ENCODE measurements around the gene HECW1. TPM values are rescaled to one million over a fixed set of nuclear protein-coding genes. Genes with fewer than 3 reads are reported as not detected.

The HECW1 gene
- total and polyA plus RNA-seq, 2 of the 8 experiments (the other 6 are each of a cell fraction or from before 2014, with no cell fraction given), result 2.9 to 12.7 TPM

GRCh38 chr7:43234073-43234472, 121.6 kb downstream of the HECW1 start:
- Histone ChIP-seq H3K4me3 (ENCODE audit: extremely low read depth in 1 of 4, insufficient read depth in 2 of 4, low read depth in 3 of 4, low read length in 4 of 4) (no peak overlapping the region), H2BK20ac (ENCODE audit: low read length) (peak overlapping the region; percentile 64; the same call in 1 of the 2 replicates), H3K4me2 (ENCODE audit: insufficient read depth in 1 of 2, low read depth in 2 of 2, low read length in 2 of 2) (no peak overlapping the region), H4K5ac (ENCODE audit: insufficient read length, low read depth, low read length) (no peak overlapping the region), H4K8ac (ENCODE audit: extremely low read depth, insufficient read depth, low read length) (no peak overlapping the region), H2AK5ac (ENCODE audit: low read depth, low read length) (no peak overlapping the region), H3K9me3 (ENCODE audit: insufficient read depth in 2 of 2, low read depth in 1 of 2, low read length in 1 of 2) (no peaks in the 10 kb centered on the region), H3K56ac (replicated peaks; ENCODE audit: insufficient read length, low read depth, low read length) (no peak overlapping the region), H3K79me1 (ENCODE audit: low read depth, low read length) (no peaks in the 10 kb centered on the region; the same call in 1 of the 2 replicates), H4K20me1 (replicated peaks in 1 of 2; ENCODE audit: control insufficient read depth in 1 of 2, insufficient read depth in 2 of 2, low read length in 2 of 2) (no peaks in the 10 kb centered on the region), H2BK15ac (ENCODE audit: low read length) (no peak overlapping the region), H3K18ac (ENCODE audit: extremely low read depth, low read length) (no peak overlapping the region), H3K79me2 (ENCODE audit: control insufficient read depth in 1 of 2, insufficient read depth in 2 of 2, low read length in 2 of 2) (no peaks in the 10 kb centered on the region), H3K23ac (ENCODE audit: insufficient read length) (no peak overlapping the region), H4K91ac (replicated peaks; ENCODE audit: insufficient read length, low read length) (no peak overlapping the region), H3K4ac (replicated peaks; ENCODE audit: insufficient read length, low read depth, low read length) (no peak overlapping the region), H2BK120ac (replicated peaks; ENCODE audit: low read depth, low read length) (no peak overlapping the region), H2BK12ac (ENCODE audit: low read depth, low read length) (peak overlapping the region; percentile 33; the same call in 1 of the 2 replicates), H3K36me3 (ENCODE audit: control insufficient read depth in 2 of 4, insufficient read depth in 4 of 4, low read length in 3 of 4) (no peaks in the 10 kb centered on the region), H3K27ac (ENCODE audit: low read depth, low read length) (no peak overlapping the region), H3K27me3 (replicated peaks in 1 of 4; ENCODE audit: control insufficient read depth in 3 of 4, extremely low read depth in 1 of 4, insufficient read depth in 3 of 4, low read length in 3 of 4) (no peaks in the 10 kb centered on the region), H3K14ac (ENCODE audit: insufficient read length) (no peak overlapping the region), H3K23me2 (ENCODE audit: low read depth, low read length) (no peaks in the 10 kb centered on the region), H3K9ac (replicated peaks in 1 of 4; ENCODE audit: extremely low read depth in 1 of 4, low read depth in 3 of 4, low read length in 3 of 4) (no peak overlapping the region), H3K4me1 (replicated peaks in 1 of 4; ENCODE audit: control insufficient read depth in 3 of 4, insufficient read depth in 4 of 4, low read length in 3 of 4) (peaks cover 0 to 15% (median 8%) of the 10 kb centered on the region in 4 experiments; a peak in 4 of 7 replicates), H2AFZ (ENCODE audit: low read length) (no peak overlapping the region), H2BK5ac (ENCODE audit: low read depth, low read length) (no peak overlapping the region)
- WGBS, 2 experiments (ENCODE audit: extremely low coverage in 1 of 2, insufficient coverage in 1 of 2, insufficient read length in 1 of 2, insufficient replicate concordance in 2 of 2, low coverage in 1 of 2, low lambda C conversion rate in 2 of 2, missing lambda C conversion rate in 1 of 2), result 70% methylated on average over 5 of the region's 5 CpGs; no CpG with 5 or more reads in 1 of the 2 experiments
- CTCF ChIA-PET (ENCODE audit: partially characterized antibody), result interaction anchor here (0.7 to 1.7 kb wide), 5 partner anchors 8 to 28 kb away, joined by 3 to 5 read pairs (median 3); no protein-coding TSS in a partner anchor
- no peak for FAIRE-seq
- DNase-seq (ENCODE audit: low read depth in 1 of 2, low spot score in 2 of 2), result no peak
- TF ChIP-seq SP1 (IDR thresholded peaks at IDR 0.05; ENCODE audit: low read depth, low read length), result no peak
- TF ChIP-seq CEBPB (IDR thresholded peaks at IDR 0.05; ENCODE audit: low read depth, low read length), result no peak
- TF ChIP-seq SIX5 (IDR thresholded peaks at IDR 0.05; ENCODE audit: low read depth, low read length), result no peak
- TF ChIP-seq CBX8 (IDR thresholded peaks at IDR 0.05; ENCODE audit: borderline replicate concordance, low read depth, low read length), result no peak
- POLR2A ChIA-PET (ENCODE audit: partially characterized antibody), result interaction anchor here (1.1 kb wide), 1 partner anchor 11 kb away, joined by 4 read pairs; no protein-coding TSS in a partner anchor

Measured in H1 (cell line).